ENCODE data around the gene ACOT13.
"Not testable (repeated sequence)": the region's sequence is repeated elsewhere in the genome, so short reads cannot be mapped to it uniquely, and the experiment has no call there.

Gene ACOT13

DNA sequence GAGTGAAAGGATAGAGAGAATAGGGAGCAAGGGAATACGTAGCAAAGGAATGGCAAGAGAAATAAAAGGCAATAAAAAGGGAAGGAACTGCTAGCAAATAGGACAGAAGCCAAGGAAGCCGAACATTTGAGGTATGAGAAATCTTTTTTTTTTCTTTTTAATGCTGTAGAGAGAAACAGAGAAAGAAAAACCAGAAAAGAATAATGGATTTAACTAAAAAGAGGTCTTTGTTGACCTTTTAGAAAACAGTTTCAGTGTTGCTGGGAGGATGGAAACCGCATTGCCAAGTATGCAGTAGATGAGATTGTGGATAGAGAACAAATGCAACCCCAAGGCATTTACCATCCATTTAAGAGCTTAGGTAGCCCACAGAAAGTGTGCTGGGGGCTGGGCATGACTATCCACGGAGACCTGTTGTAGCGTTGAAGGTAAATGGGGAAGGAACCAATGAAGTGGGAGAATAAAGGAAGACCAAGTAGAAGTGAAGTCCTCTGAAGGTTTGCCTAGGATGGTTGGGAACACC is 75.4 kb downstream of the ACOT13 start:
- DNase-seq (ENCODE audit: low read depth, low spot score), result peak; percentile 28
- TF ChIP-seq, protein P1, sequence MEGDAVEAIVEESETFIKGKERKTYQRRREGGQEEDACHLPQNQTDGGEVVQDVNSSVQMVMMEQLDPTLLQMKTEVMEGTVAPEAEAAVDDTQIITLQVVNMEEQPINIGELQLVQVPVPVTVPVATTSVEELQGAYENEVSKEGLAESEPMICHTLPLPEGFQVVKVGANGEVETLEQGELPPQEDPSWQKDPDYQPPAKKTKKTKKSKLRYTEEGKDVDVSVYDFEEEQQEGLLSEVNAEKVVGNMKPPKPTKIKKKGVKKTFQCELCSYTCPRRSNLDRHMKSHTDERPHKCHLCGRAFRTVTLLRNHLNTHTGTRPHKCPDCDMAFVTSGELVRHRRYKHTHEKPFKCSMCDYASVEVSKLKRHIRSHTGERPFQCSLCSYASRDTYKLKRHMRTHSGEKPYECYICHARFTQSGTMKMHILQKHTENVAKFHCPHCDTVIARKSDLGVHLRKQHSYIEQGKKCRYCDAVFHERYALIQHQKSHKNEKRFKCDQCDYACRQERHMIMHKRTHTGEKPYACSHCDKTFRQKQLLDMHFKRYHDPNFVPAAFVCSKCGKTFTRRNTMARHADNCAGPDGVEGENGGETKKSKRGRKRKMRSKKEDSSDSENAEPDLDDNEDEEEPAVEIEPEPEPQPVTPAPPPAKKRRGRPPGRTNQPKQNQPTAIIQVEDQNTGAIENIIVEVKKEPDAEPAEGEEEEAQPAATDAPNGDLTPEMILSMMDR (IDR thresholded peaks at IDR 0.05; ENCODE audit: low read depth, low read length), result no peak
- no peak overlapping the region for H3K4me3 ChIP-seq (ENCODE audit: low read depth, low read length)
- in situ Hi-C loops (cut with HindIII; ENCODE audit: low sequenced_read_pairs), result no loop called here

DNA sequence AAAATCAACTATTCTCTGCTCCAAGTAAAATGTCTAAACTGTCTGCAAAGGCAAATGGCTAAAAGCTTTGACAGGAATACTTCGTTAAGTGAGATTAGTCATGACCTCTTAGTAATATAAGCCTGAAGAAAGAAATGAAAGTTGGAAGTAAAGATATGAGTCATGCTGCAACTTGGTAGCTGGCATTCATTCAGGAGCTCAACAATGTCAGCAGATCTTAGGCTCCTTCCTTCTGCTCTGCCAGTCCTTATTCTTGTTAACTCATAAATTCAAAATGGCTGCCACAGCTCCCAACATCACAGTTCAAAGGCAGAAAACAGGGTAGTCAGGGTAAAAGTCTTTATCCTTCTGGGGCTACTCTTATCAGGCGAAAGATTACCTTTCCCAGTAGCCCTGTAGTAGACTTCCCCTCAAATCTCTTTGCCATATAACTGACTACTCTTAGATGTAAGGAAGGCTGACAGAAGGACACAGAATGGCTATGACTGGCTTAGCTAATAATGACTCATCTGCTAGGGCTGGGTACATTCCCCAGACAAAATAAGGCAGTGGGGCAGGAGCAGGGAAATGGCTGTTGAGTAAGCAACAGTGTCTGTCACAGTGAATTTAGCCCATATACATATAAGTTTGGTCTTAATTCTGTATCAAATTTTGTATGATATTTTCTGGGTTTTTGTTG is 76.5 kb downstream of the ACOT13 start:
- H3K4me3 ChIP-seq (ENCODE audit: low read depth, low read length), result no peak overlapping the region
- TF ChIP-seq, protein P1 (IDR thresholded peaks at IDR 0.05; ENCODE audit: low read depth, low read length), result no peak
- peak; percentile 96 for DNase-seq (ENCODE audit: low read depth, low spot score)
- in situ Hi-C loops (cut with HindIII; ENCODE audit: low sequenced_read_pairs), result no loop called here

DNA sequence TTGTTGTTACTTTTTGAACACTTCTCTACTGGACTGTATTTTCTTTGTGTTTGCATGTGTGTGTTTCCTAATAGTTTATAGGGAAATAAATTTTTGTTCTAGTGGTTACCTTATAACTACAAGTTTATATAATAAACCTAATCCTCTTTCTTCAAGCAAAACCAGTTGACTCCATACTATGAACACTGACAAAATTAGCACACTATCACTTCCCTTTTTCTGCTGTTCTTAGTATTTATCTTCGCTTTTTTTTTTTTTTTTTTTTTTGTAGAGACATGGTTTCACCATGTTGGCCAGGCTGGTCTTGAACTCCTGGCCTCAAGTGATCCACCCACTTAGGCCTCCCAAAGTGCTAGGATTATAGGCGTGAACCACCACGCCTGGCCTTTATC is 77.1 kb downstream of the ACOT13 start:
- TF ChIP-seq, protein P1 (IDR thresholded peaks at IDR 0.05; ENCODE audit: low read depth, low read length), result no peak
- no peak for DNase-seq (ENCODE audit: low read depth, low spot score)
- in situ Hi-C loops (cut with HindIII; ENCODE audit: low sequenced_read_pairs), result no loop called here
- H3K4me3 ChIP-seq (ENCODE audit: low read depth, low read length), result no peak overlapping the region

DNA sequence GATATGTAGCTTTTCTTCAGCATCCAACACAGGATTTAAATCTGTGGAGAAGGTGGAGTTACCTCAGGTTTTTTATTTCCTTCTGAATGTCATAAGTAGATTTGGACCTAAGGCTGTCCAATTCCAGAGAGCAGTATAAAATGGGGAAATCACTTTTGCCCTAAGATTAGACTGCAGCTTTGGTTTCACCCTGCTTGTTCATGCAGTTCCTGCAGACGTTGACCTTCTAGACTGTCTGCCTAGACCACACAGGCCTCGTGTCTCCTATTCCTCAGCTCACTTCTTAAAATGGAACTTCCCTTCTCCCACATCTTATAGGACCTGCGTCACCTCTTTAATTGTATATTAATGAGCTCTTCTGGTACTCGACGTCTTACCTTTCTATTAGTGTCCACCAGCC is 78.0 kb downstream of the ACOT13 start:
- DNase-seq (ENCODE audit: low read depth, low spot score), result no peak
- in situ Hi-C loops (cut with HindIII; ENCODE audit: low sequenced_read_pairs), result no loop called here
- TF ChIP-seq, protein P1 (IDR thresholded peaks at IDR 0.05; ENCODE audit: low read depth, low read length), result no peak
- no peak overlapping the region for H3K4me3 ChIP-seq (ENCODE audit: low read depth, low read length)

DNA sequence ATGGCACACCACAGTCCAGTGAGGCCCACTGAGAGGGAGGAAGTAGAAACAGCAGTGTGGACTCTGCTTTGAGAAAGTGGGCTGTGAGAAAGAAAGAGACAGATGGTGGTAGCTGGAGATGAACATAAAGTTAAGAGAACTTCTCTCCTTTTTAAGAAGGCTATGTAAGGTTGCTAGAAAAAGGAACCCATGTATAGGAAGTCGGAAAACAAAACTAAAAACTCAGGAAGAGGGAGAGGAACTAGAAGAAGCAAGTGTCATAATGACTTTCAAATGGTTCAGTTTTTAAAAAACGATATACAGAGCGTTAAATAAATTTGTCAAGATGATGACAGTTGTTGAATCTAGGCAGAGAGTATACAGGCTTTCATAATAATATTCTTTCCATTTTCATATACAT is 82.4 kb downstream of the ACOT13 start:
- DNase-seq (ENCODE audit: low read depth, low spot score), result no peak
- in situ Hi-C loops (cut with HindIII; ENCODE audit: low sequenced_read_pairs), result no loop called here
- TF ChIP-seq, protein P1 (IDR thresholded peaks at IDR 0.05; ENCODE audit: low read depth, low read length), result no peak
- no peak overlapping the region for H3K4me3 ChIP-seq (ENCODE audit: low read depth, low read length)

DNA sequence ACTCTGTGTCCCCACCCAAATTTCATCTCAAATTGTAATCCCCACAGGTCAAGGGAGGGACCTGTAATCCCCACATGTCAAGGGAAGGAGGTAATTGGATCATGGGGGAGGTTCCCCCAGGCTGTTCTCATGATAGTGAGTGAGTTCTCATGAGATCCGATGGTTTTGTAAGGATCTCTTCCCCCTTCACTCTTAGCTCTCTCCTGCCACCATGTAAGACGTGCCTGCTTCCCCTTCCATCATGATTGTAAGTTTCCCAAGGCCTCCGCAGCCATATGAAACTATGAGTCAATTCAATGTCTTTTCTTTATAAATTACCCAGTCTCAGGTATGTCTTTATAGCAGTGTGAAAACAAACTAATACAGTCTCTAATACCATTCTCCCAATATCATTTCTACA is 84.0 kb downstream of the ACOT13 start:
- in situ Hi-C loops (cut with HindIII; ENCODE audit: low sequenced_read_pairs); DNase-seq (ENCODE audit: low read depth, low spot score); H3K4me3 ChIP-seq (ENCODE audit: low read depth, low read length): not testable (repeated sequence)

DNA sequence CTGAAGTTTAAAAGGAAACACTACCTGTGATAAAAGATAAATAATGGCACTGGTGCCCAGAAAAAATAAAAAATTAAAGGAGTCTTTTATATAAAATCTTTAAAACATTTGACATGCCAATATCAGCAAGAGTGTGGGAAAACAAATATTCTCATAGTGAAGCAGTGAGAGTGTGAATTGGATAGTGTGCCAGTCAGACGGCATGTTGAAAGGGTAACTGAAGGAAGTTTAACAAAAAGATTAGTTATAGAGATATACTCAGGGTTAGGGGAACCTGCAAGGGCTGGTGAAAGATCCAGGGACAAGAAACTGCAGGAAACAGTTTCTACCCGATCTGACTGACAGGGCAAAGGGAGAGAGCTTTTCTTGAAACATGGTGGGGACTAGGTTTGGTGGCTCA is 85.6 kb downstream of the ACOT13 start:
- in situ Hi-C loops (cut with HindIII; ENCODE audit: low sequenced_read_pairs), result no loop called here
- TF ChIP-seq, protein P1 (IDR thresholded peaks at IDR 0.05; ENCODE audit: low read depth, low read length), result no peak
- no peak overlapping the region for H3K4me3 ChIP-seq (ENCODE audit: low read depth, low read length)
- DNase-seq (ENCODE audit: low read depth, low spot score), result no peak
